AG08396 (cell line): ENCODE data around the gene SGPP2.
A peak's percentile ranks its signal among the peaks of the same experiment; 100 is the strongest.

Experiments used
- DNase-seq: peaks from one replicate; pipeline ENCODE4 v3.0.0; 2012; ENCODE audit warnings: low spot score, mixed read lengths

SGPP2 gene

DNA sequence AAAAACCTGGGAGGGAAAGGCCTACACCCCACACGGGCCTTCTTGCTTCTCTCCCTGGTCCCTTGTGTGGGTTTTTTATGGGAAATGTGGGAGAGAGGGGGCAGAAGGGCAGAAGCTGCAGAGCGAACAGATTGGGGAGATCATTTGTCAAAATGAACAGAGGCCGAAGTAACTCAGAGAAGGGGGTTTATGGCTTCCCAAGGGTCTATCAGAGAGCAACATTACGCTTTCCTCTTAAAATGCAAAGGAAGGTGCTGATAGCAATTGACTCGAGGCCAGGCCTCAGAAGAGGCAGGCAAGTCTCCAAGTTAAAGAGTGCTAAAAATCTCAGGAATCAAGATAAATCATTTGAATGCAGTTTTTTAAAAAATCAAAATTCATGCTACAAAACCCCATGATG lies 101.5 kb downstream of the SGPP2 start:
- no peak for DNase-seq

DNA sequence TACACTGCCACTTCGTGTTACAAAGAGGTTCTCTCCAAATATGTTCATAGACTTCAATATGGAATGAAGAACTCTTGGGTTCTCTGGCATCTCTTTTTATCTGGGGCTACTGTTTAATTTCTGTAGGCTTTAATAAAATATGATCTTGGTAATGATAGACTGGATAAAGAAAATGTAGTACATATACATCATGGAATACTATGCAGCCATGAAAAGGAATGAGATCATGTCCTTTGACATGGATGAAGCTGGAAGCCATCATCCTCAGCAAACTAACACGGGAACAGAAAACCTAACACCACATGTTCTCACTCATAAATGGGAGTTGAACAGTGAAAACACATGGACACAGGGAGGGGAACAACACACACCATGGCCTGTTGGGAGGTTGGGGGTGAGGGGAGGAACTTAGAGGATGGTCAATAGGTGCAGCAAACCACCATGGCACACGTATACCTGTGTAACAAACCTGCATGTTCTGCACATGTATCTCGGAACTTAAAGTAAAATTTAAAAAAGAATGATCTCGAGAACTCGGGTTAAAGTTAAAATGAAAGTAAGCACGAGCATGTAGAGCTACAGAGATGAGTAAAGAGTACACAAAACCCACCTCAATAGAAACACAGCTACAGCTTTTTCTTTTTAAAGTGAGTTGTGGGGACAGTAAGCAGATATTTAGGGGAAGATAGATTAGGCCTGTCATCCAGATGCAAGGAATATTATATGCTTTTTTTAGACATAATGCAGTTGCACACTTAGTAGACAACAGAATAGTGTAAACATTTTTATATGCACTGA lies 102.3 kb downstream of the SGPP2 start:
- DNase-seq = no peak

DNA sequence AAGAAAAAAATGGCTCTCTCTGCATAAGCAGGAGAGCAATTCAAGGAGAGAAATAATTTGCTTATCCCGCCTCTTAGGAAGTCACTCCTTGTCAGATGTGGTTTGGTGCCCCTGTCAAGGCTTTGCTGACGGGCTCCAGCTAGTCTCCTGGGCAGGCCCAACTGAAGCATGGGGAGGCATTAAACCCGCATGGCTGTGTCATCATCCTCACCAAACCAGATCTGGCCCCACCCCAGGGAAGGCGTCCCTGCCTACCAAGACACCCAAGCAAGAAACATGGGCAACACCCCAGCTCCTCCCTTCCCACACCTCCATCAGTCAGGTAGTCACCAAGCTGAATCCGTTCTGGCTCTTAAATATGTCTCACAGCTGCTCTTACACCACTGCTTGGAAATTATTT lies 108.0 kb downstream of the SGPP2 start:
- no peak for DNase-seq

DNA sequence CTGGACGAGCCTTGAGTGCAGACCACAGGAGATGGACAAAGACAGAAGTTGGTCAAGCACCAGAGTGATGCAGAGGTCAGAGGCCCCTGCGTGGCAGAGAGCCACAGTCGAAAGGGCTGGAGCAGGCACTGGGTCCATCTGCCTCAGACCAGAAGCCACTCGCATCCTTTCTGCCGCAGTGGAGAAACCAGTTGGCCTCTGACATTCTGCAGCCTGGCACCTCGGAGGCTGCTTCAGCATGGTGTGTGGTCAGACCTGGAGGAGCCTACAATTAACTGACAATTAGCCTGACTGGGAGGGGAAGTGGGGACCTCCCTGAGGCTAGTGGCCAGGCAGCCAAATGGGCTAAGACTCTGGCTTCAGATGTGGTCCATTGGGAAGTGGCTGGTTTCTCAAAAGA lies 111.1 kb downstream of the SGPP2 start:
- DNase-seq = no peak

DNA sequence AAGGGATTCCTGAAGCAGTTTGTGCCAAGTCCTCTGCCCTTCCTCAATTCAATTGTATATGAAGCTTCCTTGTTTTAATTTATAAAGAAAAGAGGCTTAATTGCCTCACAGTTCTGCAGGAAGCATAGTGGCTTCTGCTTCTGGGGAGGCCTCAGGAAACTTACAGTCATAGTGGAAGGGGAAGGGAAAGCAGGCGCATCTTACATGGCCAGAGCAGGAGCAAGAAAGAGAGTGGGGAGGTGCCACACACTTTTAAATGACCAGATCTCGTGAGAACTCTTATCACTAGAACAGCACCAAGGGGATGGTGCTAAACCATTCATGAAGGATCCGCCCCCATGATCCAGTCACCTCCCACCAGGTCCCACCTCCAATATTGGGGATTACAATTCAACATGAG lies 114.2 kb downstream of the SGPP2 start:
- DNase-seq = no peak

DNA sequence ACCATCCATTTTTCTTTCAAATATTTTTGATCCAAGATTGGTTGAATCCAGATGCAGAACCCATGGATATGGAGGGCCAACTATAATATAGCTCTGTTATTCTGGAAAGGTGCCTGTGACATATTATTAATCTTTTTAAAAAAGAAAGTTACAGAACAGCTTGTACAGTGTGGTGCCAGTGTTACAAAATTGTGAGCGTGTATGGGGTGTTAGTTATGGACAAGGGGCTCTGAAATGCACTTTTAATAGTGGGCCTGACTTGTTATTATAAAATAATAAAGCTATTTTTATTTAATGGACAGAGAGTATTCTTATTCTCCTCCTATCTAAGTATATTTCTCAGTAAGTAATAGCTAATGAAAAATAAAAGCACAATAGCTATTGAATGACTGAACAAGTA lies 120.3 kb downstream of the SGPP2 start:
- no peak for DNase-seq

DNA sequence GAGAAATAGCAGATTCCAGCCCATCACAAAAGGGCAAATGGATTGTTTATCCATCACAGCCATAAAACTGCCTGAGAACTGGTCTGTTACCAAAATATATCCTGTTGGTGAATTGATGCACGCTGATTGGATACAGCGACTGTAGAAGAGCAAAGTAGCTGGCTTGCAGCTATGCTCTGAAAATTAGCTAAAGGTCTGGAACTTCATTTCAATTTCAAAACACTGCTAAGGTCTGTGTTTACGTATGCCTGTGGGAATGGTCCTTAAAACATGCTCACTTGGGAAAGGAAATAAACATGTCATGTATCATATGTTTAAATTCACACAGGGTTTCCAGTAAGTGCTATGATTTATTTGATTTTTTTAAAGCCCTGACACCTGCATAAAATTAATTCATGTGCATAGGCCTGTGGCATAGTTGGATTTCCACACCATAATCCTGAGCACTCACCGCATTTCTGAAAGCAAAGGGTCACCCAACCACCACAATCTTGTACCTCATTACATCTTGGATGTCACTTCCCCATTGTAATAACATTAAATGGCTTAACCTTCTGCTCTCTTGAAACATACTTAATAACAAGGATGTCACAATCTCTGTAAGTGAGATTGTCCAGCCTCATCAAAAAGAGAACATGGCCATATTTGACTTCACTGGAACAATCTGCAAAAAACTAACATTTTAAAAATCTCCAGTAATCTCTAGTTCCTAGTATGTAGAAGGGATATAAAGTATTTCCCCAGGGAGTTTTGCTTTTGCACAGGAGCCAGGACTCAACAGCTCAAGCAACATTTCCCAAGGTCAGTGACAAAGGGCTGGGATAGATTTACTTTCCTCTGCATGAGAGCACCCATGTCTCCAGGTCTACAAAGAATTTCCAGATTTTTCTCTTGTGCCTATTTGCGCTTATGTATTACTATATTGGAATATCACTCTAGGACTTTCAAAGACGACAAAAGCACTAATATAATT lies 121.8 kb downstream of the SGPP2 start:
- no peak for DNase-seq

DNA sequence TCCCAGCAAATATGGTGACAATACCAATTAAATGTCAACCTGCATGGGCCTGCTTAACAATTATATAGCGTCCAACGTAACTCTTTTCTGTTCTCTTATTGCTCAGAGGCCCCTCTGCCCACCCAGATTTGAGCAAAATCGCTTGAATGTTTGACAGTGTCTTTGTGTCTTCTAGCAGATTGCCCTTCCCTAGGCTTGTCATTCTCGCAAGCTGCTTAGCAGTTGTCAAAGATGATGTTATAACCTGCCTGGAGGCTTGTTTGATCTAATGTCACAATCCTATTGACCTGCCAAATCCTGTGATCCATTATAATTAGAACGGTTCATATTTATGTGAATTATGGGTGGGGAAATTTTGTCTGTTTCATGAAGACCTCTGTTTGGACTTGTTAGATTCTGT lies 122.7 kb downstream of the SGPP2 start:
- no peak for DNase-seq

DNA sequence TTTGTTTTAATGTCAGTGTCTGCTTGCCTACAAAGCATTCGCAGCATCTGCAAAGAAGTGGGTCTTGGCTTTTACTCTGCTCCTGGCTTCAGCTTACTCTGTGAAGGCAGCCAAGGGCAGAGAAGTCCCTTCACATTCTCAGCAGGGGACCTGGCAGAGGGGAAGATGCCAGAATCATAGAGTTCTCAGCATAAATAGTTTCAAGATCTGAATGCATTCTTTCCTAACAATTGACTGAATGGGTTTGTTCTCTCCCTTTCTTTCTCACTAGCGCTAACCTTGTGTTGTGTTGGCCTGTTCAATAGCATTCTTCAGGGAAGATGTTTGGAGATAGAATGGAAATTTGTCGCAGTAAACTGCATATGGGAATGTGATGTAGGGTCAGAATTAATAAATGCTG lies 124.6 kb downstream of the SGPP2 start:
- DNase-seq = no peak

DNA sequence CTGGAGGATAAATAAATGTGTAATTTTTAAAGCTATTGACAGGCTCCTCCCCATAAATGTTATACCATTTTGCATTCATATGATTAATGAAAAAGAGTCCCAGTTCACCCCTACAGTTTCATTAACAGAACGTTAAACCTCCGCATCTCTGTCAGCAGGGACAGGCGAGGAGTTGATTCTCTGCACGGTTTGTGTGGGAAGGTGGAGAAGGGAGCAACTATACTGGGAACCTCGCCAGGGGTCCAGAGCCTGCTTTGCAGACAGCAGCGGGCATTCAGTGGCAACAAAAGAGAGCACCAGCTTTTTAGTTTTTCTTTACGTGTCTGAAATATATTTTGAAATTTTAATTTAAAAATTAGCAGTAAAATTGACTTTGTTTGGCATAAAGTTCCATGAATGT lies 130.2 kb downstream of the SGPP2 start:
- no peak for DNase-seq

DNA sequence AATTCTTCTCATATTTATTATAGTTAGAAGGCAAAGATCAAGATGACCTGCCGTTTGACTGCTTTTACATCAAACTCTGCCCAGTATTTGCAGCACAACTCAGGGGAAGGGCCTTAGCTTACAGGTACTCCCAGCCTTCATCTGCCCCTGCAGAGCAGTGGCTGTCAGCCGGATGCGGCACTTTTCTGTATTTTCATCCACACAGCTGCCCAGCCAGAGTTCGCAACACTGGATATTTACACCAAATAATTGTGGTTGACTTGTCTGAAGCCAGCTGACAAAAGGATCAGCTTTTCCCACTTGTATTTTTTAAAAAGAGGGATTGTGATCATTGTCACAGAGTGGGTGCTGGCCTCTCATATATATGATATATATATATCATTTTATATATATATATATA lies 136.8 kb downstream of the SGPP2 start:
- DNase-seq = no peak

DNA sequence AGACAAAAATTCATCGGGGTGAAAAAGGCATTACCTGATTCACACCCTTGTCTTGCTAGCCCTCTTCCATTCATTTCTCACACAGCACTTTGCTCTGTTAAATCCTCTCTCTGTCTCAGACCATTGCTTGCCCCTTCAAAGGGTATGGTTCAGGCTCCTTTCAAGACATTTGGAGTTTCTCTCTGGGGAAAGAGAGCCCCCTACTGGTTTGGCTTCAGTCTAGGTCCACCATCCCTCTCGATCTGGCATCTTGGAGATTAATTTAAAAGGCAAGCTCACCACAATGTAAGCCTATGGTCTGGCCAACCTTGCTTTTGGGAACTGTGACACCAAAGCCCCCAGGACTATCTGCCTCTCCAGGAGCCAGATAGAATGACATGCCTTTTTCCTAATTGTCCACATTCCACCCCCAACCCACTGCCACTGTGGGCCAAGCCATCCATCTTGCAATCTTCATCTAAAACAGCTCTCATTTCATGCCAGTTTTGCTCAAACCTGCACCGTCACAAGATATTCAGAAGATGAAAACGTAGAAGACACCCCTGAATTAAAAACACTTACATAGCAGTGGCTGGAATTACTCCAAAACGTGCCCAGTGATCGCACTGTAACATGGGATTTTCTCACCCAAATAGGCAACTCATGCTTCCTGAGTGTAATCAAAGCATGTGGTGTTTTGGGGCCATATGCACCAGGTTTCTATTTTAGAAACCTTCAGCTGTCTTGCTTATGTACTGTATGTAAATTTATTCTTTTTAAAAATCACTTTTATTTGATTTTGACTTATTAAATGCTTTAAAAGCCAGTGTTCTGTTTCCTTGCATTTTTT lies 137.7 kb downstream of the SGPP2 start:
- peak; percentile 43 for DNase-seq

DNA sequence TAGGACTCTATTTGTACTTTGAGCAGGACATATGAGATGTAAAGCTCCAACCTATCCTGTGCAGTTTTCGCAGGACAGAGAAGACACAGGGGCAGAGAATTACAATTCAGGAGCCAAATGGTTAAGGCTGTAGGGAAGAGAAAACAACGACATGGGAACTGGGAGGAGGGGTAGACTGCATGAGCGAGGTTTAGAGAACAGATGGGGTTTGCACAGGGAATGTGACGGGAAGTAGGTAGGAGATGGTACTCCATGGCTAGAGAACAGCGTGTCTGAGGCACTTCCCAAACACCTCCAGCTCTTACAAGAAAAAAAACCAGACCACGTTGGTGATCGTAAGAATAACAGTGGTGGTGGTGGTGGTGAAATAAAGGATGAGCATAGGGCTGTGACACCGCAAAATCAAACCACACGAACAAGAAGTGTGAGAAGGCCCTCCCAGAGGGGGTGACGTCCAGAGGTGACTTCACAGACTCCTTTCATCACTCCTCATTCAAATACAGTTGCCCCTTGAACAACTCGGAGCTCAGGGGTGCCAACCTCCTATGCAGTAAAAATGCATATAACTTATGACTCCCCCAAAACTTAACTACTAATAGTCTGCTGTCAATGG lies 138.9 kb downstream of the SGPP2 start:
- no peak for DNase-seq

DNA sequence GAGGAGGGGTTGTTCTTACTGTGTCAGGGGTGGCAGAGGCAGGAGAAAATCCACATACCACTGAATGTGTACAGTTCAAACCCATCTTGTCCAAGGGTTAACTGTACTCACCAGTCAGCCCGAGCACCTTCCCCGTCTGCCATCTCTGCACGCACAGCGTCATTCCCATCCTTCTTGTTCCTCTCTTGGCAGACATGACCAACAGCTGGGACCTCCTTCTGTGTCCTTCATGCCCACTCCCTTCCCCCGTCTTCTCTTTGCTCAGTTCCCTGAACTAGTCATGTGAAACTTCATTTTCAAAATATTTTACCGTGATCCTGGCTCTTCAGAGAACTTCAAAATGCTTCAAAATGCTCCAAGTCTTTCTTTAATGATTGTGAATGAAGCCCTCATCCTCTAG lies 139.6 kb downstream of the SGPP2 start:
- no peak for DNase-seq

DNA sequence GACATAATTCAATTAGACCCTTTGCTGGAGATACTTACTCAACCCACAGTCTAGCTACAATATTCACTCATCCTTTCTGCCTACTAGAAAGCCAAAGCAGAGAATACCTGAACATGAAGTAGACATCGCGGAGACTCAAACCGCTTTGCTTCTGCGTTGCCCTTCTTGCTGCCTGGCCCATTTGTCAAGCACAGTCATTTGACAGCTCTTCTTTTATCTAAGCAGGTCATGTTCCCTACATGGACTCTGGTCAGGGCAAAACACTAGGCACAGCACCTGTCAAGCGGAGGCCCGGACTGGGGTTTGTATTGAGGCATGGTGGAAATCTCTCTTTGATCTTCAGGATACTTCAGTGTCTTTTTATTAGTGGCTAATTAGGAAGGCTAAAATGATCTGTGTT lies 141.9 kb downstream of the SGPP2 start:
- no peak for DNase-seq

DNA sequence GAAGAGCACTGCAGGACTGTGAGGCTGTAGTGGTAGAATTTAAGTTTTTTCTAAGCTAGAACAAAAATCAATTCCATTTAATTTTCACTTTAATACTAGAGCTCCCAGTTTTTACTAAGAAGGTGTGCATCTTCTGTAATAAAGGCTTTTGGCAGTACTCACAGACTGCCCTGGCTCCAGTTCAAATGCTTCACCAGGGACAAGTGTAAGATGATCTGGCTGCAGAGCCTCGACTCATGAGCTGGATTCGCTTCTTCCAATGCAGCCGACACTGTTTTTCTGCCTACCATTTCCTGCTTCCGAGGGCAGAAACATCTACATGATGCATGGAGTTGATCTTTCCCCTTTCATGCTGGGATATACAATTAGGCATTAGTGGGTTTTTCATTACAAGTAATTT lies 144.5 kb downstream of the SGPP2 start:
- peak; percentile 47 for DNase-seq

DNA sequence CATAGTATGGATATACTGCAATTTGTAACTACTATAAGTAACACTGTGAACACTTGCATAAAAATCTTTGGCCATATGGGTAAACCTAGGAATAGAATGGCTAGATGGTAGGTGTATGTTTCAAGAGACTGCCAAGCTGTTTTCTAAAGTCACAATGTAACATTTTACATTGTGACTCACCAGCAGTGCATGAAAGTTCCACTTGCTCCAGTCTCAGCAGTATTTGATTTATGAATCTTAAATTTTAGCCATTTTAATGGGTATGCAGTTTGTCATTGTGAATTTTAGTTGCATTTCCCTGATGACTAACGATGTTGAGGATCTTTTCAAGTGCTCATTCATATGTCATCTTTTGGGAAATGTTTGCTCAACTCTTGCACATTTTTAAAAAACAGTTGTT lies 145.5 kb downstream of the SGPP2 start:
- DNase-seq = no peak

DNA sequence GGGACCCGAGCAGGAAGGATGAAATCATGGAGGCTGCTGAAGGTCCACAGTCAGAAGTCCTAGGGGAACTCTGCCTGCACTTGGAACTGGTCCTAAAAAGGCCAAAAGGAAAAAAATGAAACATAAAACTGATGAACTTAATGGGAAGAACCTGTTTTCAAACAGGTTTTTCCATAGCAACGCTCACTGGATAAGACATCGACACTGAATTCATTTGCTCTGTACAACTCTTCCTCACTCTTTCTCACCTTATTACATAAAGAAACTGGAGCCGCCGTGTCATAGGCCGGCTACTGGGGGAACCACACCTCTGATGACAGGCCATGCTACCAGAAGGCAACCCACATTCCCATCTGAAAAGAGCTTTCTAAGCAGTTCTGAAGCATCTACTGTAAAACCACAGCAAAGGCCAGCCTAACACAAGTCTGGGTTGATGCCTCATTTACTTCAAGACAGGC lies 147.9 kb downstream of the SGPP2 start:
- no peak for DNase-seq

DNA sequence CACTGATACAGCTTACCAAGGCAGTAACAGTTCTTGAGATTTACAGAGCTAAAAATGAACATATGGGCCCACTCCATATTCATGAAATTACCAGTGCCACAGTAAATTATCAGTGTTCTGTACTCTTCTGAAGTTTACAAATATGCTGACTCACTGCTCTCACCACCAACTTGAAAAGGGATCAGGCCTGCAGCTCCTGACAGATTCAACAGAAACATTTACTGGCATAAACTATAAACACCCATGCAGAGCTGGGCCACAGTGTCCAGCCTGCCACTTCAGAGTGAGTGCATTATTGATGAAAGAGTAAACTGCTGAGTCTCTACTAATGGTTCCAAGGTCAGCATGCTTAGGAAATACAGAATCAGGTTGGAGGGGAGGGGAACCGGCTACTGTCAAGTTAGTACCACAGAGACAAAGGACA lies 148.4 kb downstream of the SGPP2 start:
- peak; percentile 41 for DNase-seq

DNA sequence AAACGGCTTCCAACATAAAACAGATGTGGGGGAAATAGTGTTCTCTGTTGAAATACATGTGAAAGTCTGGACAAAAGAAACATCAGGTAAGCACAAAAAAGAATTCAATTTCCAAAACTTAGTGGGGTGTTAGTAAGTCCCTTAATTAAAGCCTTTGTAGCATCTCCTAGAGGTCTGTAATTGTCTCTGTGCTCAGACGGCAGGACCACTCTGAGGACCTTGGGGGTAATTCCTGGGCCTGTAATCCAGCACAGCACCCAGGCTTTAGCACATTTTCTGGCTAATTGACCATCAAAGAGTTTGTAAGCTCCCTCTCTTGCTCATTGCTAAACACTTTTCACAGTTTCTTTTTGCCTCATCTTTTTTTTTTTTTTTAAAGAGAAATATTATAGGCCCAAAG lies 151.3 kb downstream of the SGPP2 start:
- no peak for DNase-seq

DNA sequence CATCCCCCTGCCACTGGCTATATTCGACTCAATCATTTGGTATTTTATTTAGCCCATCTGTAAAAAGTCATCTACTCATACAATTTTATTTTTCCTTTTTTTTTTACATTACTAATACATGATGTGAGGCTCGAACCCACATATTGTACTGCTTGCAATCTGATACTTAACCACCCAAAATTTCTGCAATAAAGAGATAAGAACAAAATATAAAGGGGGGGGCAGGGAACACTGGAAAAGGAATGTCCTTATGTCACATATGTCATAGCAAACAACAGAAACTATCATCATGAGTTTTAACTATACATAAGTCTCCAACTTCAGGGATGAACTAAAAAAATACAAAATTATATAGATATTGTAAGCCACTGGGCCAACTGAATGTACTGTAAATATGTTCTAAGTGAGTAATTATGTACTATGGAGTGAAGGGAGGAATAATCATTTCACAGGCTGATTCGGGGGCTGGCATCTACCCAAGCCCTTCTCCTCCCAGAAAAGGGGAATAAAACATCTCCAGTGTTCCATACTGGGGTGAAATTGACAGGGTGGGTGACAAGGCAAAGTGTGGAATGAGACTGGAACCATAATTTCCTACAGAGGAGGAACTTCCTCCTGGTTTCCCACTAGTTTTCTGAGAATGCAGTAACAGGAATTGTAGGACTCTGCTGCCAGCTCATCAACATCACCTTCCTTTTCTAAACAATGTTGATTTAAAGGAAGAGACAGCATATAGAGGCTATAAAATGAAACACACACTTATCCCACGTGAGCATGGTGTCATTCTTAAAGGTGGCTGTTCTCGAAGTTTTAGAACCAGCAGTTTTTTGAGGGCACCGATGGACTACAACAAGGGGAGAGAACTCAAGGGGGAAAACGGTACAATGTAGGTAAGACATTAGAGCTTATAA lies 152.1 kb downstream of the SGPP2 start:
- DNase-seq = no peak
